HepG2 (cell line): ENCODE data around the gene TBCEL. TPM values are rescaled to one million over a fixed set of nuclear protein-coding genes. Genes with fewer than 3 reads are reported as not detected.

Experiments used
- ATF1 ChIP-seq: IDR thresholded peaks from 2 replicates; pipeline ENCODE4 v1.6.1; 2016; ENCODE audit warnings: mild to moderate bottlenecking, control low read depth
- CREM ChIP-seq, 2 experiments: sonication (generic) in 1 of 2; formaldehyde crosslinking in 1 of 2; IDR thresholded peaks; 2 replicates each; pipeline versions ENCODE4 v1.4.0 to v1.6.1; 2016 to 2020; ENCODE audit warnings: antibody characterized with exemption in 1 of 2, mild to moderate bottlenecking in 1 of 2, missing genetic modification reagents in 1 of 2
- FOXA1 ChIP-seq, 2 experiments: fragments of 450-650 bp in 1 of 2; sonication (generic) in 1 of 2; formaldehyde crosslinking in 1 of 2; IDR thresholded peaks; 2 replicates each; pipeline versions ENCODE4 v1.4.0 to v1.6.1; 2016 to 2020; ENCODE audit warnings: missing genetic modification reagents in 1 of 2
- FOXK1 ChIP-seq: sonication (generic); formaldehyde crosslinking; IDR thresholded peaks from 2 replicates; pipeline ENCODE4 v1.4.0; 2020; ENCODE audit warnings: low read depth, missing genetic modification reagents, borderline replicate concordance
- HDAC2 ChIP-seq: sonication (generic); formaldehyde crosslinking; IDR thresholded peaks from 2 replicates; pipeline ENCODE4 v1.4.0; 2020; ENCODE audit warnings: missing genetic modification reagents
- ISL2 ChIP-seq: sonication (generic); formaldehyde crosslinking; IDR thresholded peaks from 2 replicates; pipeline ENCODE4 v1.5.0; 2020; ENCODE audit warnings: missing genetic modification reagents
- KDM3A ChIP-seq: IDR thresholded peaks from 2 replicates; pipeline ENCODE4 v1.6.1; 2018; ENCODE audit warnings: low read depth, missing compliant biosample characterization
- MBD4 ChIP-seq: IDR thresholded peaks from 2 replicates; pipeline ENCODE4 v1.6.1; 2012; ENCODE audit warnings: low read length, inconsistent platforms, borderline replicate concordance
- NAIF1 ChIP-seq: sonication (generic); formaldehyde crosslinking; IDR thresholded peaks from 2 replicates; pipeline ENCODE4 v1.5.0; 2020; ENCODE audit warnings: mild to moderate bottlenecking, missing genetic modification reagents, borderline replicate concordance
- NBN ChIP-seq: fragments of 450-650 bp; conservative IDR thresholded peaks from 2 replicates; pipeline ENCODE4 v1.6.1; 2017
- PCBP2 ChIP-seq: fragments of 200-400 bp; formaldehyde crosslinking; optimal IDR thresholded peaks from 2 replicates; pipeline ENCODE3; 2018; ENCODE audit warnings: low read length, low read depth; ENCODE audit not compliant: poor library complexity, severe bottlenecking
- PRMT3 ChIP-seq: sonication (generic); formaldehyde crosslinking; IDR thresholded peaks from 2 replicates; pipeline ENCODE4 v1.8.1; 2022; ENCODE audit warnings: low read depth, mild to moderate bottlenecking, moderate library complexity, missing genetic modification reagents, borderline replicate concordance
- RARA ChIP-seq: IDR thresholded peaks from 2 replicates; pipeline ENCODE4 v1.6.1; 2016; ENCODE audit warnings: missing genetic modification reagents, missing compliant biosample characterization
- RBAK ChIP-seq: sonication (generic); formaldehyde crosslinking; IDR thresholded peaks from 2 replicates; pipeline ENCODE4 v1.5.1; 2020; ENCODE audit warnings: mild to moderate bottlenecking, missing genetic modification reagents
- RBFOX2 ChIP-seq: fragments of 200-400 bp; formaldehyde crosslinking; IDR thresholded peaks from 2 replicates; pipeline ENCODE4 v1.6.1; 2017; ENCODE audit warnings: low read depth, mild to moderate bottlenecking, low read length
- REXO4 ChIP-seq: sonication (generic); formaldehyde crosslinking; IDR thresholded peaks from 2 replicates; pipeline ENCODE4 v1.8.0; 2022; ENCODE audit warnings: missing genetic modification reagents, mild to moderate bottlenecking, borderline replicate concordance
- RFXANK ChIP-seq: IDR thresholded peaks from 2 replicates; pipeline ENCODE4 v1.6.1; 2016
- SSRP1 ChIP-seq: IDR thresholded peaks from 2 replicates; pipeline ENCODE4 v1.6.1; 2016; ENCODE audit warnings: control low read depth
- TAF15 ChIP-seq: fragments of 200-400 bp; formaldehyde crosslinking; IDR thresholded peaks from one replicate; pipeline ENCODE4 v1.6.1; 2018; ENCODE audit warnings: mild to moderate bottlenecking, low read depth, low read length; ENCODE audit not compliant: poor library complexity, severe bottlenecking
- ZNF136 ChIP-seq: sonication (generic); formaldehyde crosslinking; IDR thresholded peaks from 2 replicates; pipeline ENCODE4 v1.8.1; 2022; ENCODE audit warnings: low read depth, mild to moderate bottlenecking, moderate library complexity, missing genetic modification reagents
- ZNF207 ChIP-seq: fragments of 450-650 bp; IDR thresholded peaks from 2 replicates; pipeline ENCODE4 v1.6.1; 2016; ENCODE audit warnings: antibody characterized with exemption, borderline replicate concordance
- ZNF674 ChIP-seq: sonication (generic); formaldehyde crosslinking; IDR thresholded peaks from 2 replicates; pipeline ENCODE4 v1.5.0; 2020; ENCODE audit warnings: low read depth, mild to moderate bottlenecking, missing genetic modification reagents
- polyA plus RNA-seq, 8 experiments: library from polyadenylated mRNA; depleted of rRNA in 3 of 8; stranded (reverse) in 7 of 8; unstranded in 1 of 8; fragments of >200 nt; fragmentation: Illumina TruSeq in 4 of 8; extraction: Trizol in 4 of 8; gene quantifications; 2 replicates each; pipeline versions ENCODE4 v1.2.1 to v1.2.3, GENCODE V29; 2011 to 2016; ENCODE audit warnings: low read depth in 4 of 8, missing spikeins in 1 of 8, mixed read lengths in 1 of 8; ENCODE audit not compliant: insufficient read depth in 1 of 8
- total RNA-seq, 5 experiments: library from RNA; depleted of rRNA; stranded (reverse); fragments of >200 nt; fragmentation: Illumina TruSeq; extraction: Trizol; gene quantifications; 2 replicates each; pipeline ENCODE4 v1.2.3, GENCODE V29; 2016; ENCODE audit warnings: low read depth in 1 of 5
- TF ChIP-seq, protein P1 (sequence below): fragments of 450-650 bp; IDR thresholded peaks from 2 replicates; pipeline ENCODE4 v1.6.1; 2017
- TF ChIP-seq, protein P2 (sequence below): sonication (generic); formaldehyde crosslinking; IDR thresholded peaks from 2 replicates; pipeline ENCODE4 v1.9.0; 2021; ENCODE audit warnings: missing genetic modification reagents, borderline replicate concordance
- TF ChIP-seq, protein P3 (sequence below): sonication (generic); formaldehyde crosslinking; IDR thresholded peaks from 2 replicates; pipeline ENCODE4 v1.4.0; 2020; ENCODE audit warnings: mild to moderate bottlenecking, low read depth, missing genetic modification reagents
- TF ChIP-seq, protein P4 (sequence below): sonication (generic); formaldehyde crosslinking; conservative IDR thresholded peaks from 2 replicates; pipeline ENCODE4 v1.4.0; 2020; ENCODE audit warnings: missing genetic modification reagents

Gene TBCEL
- total and polyA plus RNA-seq, 2 of the 13 experiments (the other 11 are each of a cell fraction or from before 2014, with no cell fraction given), result 6.1 to 12.5 TPM

DNA sequence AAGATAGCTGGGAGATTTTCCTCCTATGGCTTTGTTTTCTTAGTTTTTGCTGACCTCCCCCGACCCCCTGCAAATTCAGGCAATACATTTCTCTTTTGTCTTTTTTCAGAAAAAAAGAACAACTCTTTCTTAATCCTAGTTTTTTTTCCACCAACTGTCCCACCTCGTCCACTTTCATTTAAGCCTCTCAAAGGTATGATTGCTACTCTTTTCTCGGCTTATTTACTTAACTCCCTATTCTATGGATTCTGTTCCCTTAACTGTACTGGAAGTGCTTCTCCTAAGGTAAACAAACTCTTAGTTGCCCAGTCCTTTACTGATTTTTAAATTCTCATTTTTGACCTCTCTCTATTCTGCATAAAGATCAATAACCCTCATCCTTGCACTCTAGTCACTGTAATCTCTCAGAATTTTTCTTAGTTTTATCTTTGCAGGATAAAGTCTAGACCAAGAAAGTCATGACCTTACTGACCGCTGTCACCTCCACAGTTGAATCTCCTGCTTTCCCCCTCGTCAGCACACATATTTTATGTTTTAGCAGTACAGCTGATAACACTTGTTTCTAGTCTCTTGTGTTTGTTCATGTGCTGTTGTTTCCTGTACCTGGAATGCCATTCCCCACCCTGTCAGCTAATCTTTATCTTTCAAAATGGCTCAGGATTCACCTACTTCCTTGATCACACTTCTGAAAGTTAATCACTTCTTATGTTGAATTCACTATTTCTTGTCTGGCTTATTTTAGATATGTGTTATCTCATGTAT, 14.9 kb downstream of the TBCEL start (continued):
- TF ChIP-seq, protein P1, sequence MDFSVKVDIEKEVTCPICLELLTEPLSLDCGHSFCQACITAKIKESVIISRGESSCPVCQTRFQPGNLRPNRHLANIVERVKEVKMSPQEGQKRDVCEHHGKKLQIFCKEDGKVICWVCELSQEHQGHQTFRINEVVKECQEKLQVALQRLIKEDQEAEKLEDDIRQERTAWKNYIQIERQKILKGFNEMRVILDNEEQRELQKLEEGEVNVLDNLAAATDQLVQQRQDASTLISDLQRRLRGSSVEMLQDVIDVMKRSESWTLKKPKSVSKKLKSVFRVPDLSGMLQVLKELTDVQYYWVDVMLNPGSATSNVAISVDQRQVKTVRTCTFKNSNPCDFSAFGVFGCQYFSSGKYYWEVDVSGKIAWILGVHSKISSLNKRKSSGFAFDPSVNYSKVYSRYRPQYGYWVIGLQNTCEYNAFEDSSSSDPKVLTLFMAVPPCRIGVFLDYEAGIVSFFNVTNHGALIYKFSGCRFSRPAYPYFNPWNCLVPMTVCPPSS, result no peak
- TF ChIP-seq NAIF1, result no peak
- TF ChIP-seq, protein P2, sequence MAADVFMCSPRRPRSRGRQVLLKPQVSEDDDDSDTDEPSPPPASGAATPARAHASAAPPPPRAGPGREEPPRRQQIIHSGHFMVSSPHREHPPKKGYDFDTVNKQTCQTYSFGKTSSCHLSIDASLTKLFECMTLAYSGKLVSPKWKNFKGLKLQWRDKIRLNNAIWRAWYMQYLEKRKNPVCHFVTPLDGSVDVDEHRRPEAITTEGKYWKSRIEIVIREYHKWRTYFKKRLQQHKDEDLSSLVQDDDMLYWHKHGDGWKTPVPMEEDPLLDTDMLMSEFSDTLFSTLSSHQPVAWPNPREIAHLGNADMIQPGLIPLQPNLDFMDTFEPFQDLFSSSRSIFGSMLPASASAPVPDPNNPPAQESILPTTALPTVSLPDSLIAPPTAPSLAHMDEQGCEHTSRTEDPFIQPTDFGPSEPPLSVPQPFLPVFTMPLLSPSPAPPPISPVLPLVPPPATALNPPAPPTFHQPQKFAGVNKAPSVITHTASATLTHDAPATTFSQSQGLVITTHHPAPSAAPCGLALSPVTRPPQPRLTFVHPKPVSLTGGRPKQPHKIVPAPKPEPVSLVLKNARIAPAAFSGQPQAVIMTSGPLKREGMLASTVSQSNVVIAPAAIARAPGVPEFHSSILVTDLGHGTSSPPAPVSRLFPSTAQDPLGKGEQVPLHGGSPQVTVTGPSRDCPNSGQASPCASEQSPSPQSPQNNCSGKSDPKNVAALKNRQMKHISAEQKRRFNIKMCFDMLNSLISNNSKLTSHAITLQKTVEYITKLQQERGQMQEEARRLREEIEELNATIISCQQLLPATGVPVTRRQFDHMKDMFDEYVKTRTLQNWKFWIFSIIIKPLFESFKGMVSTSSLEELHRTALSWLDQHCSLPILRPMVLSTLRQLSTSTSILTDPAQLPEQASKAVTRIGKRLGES (CRISPR knock-in tag), result no peak
- no peak for TF ChIP-seq ZNF207
- no peak for TF ChIP-seq RBFOX2
- TF ChIP-seq ISL2 (CRISPR knock-in tag), result 0 out of 2 replicates have a peak, but pooled peaks have one; percentile 30
- no peak for TF ChIP-seq MBD4
- 0 out of 2 replicates have a peak, but pooled peaks have one; percentile 23 for TF ChIP-seq CREM (IDR thresholded peaks at IDR 0.05)
- no peak for TF ChIP-seq CREM (CRISPR knock-in tag; IDR thresholded peaks at IDR 0.05)
- TF ChIP-seq, protein P3, sequence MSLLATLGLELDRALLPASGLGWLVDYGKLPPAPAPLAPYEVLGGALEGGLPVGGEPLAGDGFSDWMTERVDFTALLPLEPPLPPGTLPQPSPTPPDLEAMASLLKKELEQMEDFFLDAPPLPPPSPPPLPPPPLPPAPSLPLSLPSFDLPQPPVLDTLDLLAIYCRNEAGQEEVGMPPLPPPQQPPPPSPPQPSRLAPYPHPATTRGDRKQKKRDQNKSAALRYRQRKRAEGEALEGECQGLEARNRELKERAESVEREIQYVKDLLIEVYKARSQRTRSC (CRISPR knock-in tag), result no peak
- no peak for TF ChIP-seq PRMT3 (CRISPR knock-in tag)
- TF ChIP-seq RFXANK, result no peak
- TF ChIP-seq ZNF674 (CRISPR knock-in tag), result no peak
- TF ChIP-seq NBN, result no peak
- no peak for TF ChIP-seq KDM3A (CRISPR knock-in tag)
- peak; percentile 30; the same call in 1 of the 2 replicates for TF ChIP-seq HDAC2 (CRISPR knock-in tag)
- TF ChIP-seq RARA (CRISPR knock-in tag), result peak; percentile 84
- no peak for TF ChIP-seq FOXK1 (CRISPR knock-in tag)
- TF ChIP-seq ATF1 (CRISPR knock-in tag), result no peak; the same call in 1 of the 2 replicates
- TF ChIP-seq SSRP1 (CRISPR knock-in tag), result no peak
- TF ChIP-seq, protein P4, sequence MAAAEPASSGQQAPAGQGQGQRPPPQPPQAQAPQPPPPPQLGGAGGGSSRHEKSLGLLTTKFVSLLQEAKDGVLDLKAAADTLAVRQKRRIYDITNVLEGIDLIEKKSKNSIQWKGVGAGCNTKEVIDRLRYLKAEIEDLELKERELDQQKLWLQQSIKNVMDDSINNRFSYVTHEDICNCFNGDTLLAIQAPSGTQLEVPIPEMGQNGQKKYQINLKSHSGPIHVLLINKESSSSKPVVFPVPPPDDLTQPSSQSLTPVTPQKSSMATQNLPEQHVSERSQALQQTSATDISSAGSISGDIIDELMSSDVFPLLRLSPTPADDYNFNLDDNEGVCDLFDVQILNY (CRISPR knock-in tag), result no peak
- TF ChIP-seq TAF15, result no peak
- no peak for TF ChIP-seq ZNF136 (CRISPR knock-in tag)
- TF ChIP-seq FOXA1 (IDR thresholded peaks at IDR 0.05), result peak; percentile 79
- TF ChIP-seq FOXA1 (CRISPR knock-in tag; IDR thresholded peaks at IDR 0.05), result peak; percentile 77
- no peak for TF ChIP-seq REXO4
- no peak for TF ChIP-seq RBAK (CRISPR knock-in tag)
- TF ChIP-seq PCBP2, result no peak
